ENCODE measurements around the gene TMPRSS6.

The TMPRSS6 gene

GRCh38 chr22:37109242-37109917 is at the start of gene TMPRSS6:
TSS of gene TMPRSS6 (minus strand) at chr22:37109713. CDS start at chr22:37103417, 6,296 bp downstream.
- no peak for DNase-seq (ENCODE audit: low read depth, low spot score)

GRCh38 chr22:37158963-37159290 is 49.4 kb upstream of the TMPRSS6 start:
- no peak for DNase-seq (ENCODE audit: low read depth, low spot score)

GRCh38 chr22:37157516-37158285 is 48.2 kb upstream of the TMPRSS6 start:
- DNase-seq (ENCODE audit: low read depth, low spot score), result no peak

DNA sequence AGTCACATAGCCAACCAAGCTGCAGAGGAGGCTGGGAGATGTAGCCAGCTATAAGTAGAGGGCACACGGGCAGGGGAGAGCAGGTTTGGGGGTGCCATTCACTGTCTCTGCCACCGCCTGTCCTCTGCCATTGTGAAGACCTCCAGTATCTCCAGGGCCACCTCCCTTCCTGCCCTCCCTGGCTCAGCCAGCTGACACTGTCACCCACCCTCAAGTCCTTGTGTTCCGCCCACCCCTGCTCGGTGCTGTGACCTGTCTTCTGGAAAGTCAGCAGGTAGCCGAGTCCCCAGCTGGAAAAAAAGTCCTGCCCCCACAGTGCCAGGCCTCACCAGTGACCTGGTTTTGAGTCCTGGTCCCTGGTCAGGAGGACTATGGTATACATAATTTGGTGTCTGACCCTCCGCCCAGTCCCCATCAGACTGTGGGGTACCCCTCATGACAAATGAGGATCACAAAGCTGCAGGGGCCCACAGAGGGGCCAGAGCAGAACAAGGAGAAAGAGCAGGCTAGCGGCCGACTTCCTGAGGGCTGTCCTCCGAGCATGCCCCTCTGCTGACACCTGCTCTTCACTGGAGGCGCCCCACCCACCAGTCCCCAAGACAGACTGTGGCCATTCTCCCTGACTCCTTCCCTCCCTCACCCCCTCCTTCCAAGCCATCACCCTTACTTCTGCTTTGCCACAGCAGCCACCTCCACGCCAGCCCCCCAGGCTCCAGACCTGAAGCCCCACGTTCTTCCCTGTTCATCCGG is 47.3 kb upstream of the TMPRSS6 start:
- no peak for DNase-seq (ENCODE audit: low read depth, low spot score)

GRCh38 chr22:37155971-37156370 is 46.5 kb upstream of the TMPRSS6 start:
- no peak for DNase-seq (ENCODE audit: low read depth, low spot score)

GRCh38 chr22:37154925-37155712 is 45.6 kb upstream of the TMPRSS6 start:
- no peak for DNase-seq (ENCODE audit: low read depth, low spot score)

GRCh38 chr22:37153901-37154300 is 44.4 kb upstream of the TMPRSS6 start:
- DNase-seq (ENCODE audit: low read depth, low spot score), result no peak

GRCh38 chr22:37151401-37151800 is 41.9 kb upstream of the TMPRSS6 start:
- DNase-seq (ENCODE audit: low read depth, low spot score), result no peak

DNA sequence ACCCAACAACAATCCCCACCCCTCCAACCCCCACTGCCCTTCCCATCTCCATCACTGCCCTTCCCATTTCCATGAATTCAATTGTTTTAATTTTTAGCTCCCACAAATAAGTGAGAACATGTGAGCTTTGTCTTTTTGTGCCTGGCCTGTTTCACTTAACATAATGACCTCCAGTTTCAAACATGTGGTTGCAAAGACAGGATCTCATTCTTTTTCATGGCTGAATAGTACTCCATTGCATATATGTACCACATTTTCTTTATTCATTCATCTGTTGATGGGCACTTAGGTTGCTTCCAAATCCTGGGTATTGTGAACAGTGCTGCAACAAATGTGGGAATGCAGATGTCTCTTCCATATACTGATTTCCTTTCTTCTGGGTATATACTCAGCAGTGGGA is 41.2 kb upstream of the TMPRSS6 start:
- no peak for DNase-seq (ENCODE audit: low read depth, low spot score)

GRCh38 chr22:37148742-37149665 is 39.5 kb upstream of the TMPRSS6 start:
- DNase-seq (ENCODE audit: low read depth, low spot score), result no peak

DNA sequence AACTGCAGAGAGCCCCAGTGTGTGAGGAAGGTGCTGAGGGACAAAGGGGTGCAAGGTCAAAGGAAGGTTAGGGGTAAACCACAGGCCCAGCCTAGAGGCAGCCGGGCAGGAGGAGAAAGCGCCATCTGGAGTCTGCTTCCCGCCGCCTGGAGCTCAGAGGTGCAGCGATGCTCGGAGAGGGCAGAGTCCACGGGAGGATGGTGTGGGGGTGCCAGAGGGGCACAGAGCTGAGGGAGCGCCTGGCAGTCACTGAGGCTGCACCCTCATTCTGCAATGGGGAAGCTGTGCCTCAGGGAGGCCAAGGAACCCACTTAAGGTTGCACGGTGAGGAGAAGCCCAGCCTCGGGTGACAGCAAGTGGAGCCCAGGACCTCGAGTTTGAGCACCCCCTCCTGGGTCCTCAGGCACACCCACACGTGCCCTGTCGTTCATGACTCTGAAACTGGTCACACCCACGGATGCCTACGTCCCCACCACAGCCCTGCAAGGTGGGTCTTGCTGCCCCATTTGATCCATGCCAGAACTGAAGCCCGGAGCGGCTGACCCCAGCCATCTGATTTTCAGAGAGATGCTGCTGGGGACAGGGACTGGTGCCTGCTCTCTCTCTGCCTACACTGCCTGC is 38.6 kb upstream of the TMPRSS6 start:
- DNase-seq (ENCODE audit: low read depth, low spot score), result no peak

- DNase-seq (ENCODE audit: low read depth, low spot score), result no peak
These were observed 37.9 kb upstream of the TMPRSS6 start for GRCh38 chr22:37147186-37147990.

DNA sequence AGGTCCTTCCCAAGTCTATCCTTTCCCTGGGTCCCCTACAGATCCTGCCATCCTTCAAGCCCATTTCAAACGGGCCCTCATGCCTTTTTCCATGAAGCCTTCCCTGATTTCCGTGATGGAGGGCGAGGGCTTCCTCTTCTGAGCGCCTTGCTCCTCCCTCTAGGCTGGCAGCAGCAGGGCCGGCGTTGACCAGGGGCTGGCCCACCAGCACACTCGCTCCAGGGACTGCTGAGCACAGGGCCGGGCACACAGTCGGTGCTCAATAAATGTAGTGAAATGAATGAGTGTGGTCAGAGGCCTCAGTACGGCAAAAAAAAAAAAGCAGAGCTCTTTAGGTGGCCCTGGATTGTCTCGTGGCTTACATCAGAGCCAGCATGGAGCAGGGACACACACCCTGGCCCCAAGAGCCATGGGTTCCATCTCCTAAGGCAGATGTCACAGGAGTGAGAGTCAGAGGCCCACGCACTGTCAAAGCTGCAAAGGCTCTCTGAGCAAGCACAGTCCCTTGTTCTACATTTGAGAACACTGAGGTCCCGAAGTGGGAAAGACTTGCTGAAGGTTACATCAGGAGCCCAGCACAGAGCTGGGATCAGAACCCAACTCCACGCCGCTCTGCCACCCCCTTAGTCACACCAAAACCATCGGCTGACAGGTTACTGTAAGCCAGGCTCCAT is 37.1 kb upstream of the TMPRSS6 start:
- no peak for DNase-seq (ENCODE audit: low read depth, low spot score)

- no peak for DNase-seq (ENCODE audit: low read depth, low spot score)
These were observed 36.5 kb upstream of the TMPRSS6 start for GRCh38 chr22:37146051-37146385.

- DNase-seq (ENCODE audit: low read depth, low spot score), result no peak
These were observed 35.9 kb upstream of the TMPRSS6 start for GRCh38 chr22:37145180-37146050.

GRCh38 chr22:37144180-37144554 is 34.7 kb upstream of the TMPRSS6 start:
- no peak for DNase-seq (ENCODE audit: low read depth, low spot score)

- DNase-seq (ENCODE audit: low read depth, low spot score), result no peak
These were observed 32.5 kb upstream of the TMPRSS6 start for GRCh38 chr22:37141971-37142370.

DNA sequence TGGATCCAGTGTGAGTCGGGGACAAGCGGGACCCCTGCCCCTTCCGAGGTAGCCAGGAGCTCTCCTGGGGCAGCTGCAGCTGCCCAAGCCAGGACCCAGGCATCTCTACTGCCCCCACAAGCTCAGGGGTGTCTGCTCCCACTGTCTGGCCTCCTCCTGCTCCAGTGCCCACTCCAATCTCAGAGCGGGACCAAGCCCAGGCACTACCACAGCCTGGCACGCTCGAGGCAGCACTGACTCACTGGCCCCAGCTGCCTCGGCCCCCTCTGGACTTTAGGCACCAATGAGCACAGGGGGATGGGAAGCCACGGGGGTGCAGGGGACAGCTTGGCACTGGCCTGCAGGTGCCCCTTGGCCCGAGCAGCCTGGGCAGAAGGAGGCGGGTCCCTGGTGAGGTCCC is 32.0 kb upstream of the TMPRSS6 start:
- DNase-seq (ENCODE audit: low read depth, low spot score), result no peak

Measured in smooth muscle cell of the brain vasculature (primary cell).